Measurements from ENCODE around the gene OR4Q2.

OR4Q2 gene

GRCh38 chr14:20048202-20048601, 46.2 kb downstream of the OR4Q2 start:
- H3K4me3 ChIP-seq (ENCODE audit: low read length): no peak overlapping the region
- no peaks in the 10 kb centered on the region for H3K9me3 ChIP-seq (ENCODE audit: control insufficient read depth, low read length)
- no peak for DNase-seq (ENCODE audit: low read depth)
- H3K27me3 ChIP-seq (replicated peaks; ENCODE audit: control insufficient read depth, insufficient read depth, low read length): no peaks in the 10 kb centered on the region
- no peaks in the 10 kb centered on the region for H3K4me1 ChIP-seq (ENCODE audit: control insufficient read depth, insufficient read depth, low read length)
- no peak overlapping the region for H3K9ac ChIP-seq (ENCODE audit: low read length)
- H3K36me3 ChIP-seq (ENCODE audit: control insufficient read depth, insufficient read depth, low read length, severe bottlenecking): no peaks in the 10 kb centered on the region

Data from adipocyte (in vitro differentiated cells).